NCI-H748 (cell line): ENCODE measurements around the gene PCDHGA9.
"Not testable (repeated sequence)": the region's sequence is repeated elsewhere in the genome, so short reads cannot be mapped to it uniquely, and the experiment has no call there.

Experiments
- DNase-seq: peaks from one replicate; lab custom pipeline; 2025; ENCODE audit not compliant: unreplicated experiment; lab: John Stamatoyannopoulos, UW

PCDHGA9 gene

DNA sequence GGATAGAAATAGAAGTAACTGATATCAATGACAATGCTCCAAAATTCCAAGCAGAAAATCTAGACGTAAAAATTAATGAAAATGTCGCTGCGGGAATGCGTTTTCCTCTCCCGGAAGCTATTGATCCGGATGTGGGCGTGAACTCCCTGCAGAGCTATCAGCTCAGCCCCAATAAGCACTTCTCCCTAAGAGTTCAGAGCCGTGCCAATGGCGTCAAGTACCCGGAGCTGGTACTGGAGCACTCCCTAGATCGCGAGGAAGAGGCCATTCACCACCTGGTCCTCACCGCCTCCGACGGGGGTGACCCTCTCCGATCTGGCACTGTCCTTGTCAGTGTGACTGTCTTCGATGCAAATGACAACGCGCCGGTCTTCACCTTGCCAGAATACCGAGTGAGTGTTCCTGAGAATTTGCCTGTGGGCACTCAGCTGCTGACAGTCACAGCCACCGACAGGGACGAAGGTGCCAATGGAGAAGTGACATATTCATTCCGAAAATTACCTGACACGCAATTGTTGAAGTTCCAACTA, 11.0 kb downstream of the PCDHGA9 start:
- DNase-seq: peak; percentile 50

DNA sequence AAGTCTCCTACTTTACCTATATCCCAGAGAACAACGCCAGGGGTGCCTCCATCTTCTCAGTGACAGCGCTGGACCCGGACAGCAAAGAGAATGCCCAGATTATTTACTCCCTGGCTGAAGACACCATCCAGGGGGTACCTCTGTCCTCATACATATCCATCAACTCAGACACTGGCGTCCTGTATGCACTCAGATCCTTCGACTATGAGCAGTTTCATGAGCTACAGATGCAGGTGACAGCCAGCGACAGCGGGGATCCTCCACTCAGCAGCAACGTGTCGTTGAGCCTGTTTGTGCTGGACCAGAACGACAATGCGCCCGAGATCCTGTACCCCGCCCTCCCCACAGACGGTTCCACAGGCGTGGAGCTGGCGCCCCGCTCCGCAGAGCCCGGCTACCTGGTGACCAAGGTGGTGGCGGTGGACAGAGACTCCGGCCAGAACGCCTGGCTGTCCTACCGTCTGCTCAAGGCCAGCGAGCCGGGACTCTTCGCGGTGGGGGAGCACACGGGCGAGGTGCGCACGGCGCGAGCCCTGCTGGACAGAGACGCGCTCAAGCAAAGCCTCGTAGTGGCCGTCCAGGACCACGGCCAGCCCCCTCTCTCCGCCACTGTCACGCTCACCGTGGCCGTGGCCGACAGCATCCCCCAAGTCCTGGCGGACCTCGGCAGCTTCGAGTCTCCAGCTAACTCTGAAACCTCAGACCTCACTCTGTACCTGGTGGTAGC, 12.1 kb downstream of the PCDHGA9 start:
- DNase-seq: not testable (repeated sequence)

DNA sequence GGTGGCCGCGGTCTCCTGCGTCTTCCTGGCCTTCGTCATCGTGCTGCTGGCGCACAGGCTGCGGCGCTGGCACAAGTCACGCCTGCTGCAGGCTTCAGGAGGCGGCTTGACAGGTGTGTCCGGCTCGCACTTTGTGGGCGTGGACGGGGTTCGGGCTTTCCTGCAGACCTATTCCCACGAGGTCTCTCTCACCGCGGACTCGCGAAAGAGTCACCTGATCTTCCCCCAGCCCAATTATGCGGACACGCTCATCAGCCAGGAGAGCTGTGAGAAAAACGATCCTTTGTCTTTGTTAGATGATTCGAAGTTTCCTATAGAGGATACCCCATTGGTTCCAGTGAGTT, 12.7 kb downstream of the PCDHGA9 start:
- DNase-seq: not testable (repeated sequence)

DNA sequence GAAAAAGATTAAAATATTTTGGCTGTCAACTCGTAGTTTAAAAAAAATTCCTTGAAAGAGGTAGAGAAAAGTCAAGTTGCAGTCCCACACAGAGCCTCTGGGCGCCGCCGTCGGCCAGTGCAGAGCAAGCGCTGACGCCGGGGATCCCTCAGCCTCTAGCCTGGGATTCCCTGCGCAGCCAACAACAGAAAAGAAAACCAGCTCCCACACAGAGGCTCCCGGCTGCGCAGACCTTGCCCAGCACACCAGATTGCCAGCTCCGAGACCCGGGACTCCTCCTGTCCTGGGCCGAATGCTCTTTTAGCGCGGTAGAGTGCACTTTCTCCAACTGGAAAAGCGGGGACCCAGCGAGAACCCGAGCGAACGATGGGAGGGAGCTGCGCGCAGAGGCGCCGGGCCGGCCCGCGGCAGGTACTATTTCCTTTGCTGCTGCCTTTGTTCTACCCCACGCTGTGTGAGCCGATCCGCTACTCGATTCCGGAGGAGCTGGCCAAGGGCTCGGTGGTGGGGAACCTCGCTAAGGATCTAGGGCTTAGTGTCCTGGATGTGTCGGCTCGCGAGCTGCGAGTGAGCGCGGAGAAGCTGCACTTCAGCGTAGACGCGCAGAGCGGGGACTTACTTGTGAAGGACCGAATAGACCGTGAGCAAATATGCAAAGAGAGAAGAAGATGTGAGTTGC, 15.1 kb downstream of the PCDHGA9 start, which contains the start of gene PCDHGB7:
PCDHGB7 (plus strand) TSS at position 184 of the 679 bp plus-strand sequence; CDS start at position 367, 183 bp downstream.
- DNase-seq: not testable (repeated sequence)

DNA sequence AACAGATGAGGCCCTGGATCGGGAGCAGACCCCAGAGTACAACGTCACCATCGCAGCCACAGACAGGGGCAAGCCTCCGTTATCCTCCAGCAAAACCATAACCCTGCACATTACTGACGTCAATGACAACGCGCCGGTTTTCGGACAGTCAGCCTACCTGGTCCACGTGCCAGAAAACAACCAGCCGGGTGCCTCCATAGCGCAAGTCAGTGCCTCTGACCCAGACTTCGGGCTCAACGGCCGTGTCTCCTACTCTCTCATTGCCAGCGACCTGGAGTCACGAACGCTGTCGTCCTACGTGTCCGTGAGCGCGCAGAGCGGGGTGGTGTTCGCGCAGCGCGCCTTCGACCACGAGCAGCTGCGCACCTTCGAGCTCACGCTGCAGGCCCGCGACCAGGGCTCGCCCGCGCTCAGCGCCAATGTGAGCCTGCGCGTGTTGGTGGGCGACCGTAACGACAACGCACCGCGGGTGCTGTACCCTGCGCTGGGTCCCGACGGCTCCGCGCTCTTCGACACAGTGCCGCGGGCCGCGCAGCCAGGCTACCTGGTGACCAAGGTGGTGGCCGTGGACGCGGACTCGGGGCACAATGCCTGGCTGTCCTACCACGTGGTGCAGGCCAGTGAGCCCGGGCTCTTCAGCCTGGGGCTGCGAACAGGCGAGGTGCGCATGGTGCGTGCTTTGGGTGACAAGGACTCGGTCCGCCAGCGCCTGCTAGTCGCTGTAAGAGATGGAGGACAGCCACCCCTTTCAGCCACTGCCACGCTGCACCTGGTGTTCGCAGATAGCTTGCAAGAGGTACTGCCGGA, 16.7 kb downstream of the PCDHGA9 start:
- DNase-seq: no peak

DNA sequence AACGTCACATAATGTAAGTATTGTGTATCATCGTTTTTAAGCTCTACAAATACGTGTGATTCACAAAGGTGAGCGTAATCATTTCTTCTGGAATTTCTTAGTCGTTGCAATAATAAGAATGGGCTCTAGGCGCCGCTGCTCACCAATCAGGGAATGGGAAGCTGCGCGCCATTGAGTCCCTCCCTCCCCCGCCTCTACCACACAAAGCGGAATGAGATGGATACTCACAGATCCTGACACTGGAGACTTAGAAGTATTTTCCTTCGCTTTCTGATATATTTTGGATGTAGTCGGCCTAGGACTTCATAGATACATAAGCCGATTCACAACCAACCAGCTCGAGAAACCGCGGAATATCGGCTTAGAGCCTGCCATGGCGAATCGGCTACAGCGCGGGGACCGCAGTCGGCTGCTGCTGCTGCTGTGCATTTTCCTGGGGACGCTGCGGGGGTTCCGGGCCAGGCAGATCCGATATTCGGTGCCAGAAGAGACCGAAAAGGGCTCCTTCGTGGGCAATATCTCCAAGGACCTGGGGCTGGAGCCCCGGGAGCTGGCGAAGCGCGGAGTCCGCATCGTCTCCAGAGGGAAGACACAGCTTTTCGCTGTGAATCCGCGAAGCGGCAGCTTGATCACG, 18.4 kb downstream of the PCDHGA9 start, which contains the start of gene PCDHGA11:
PCDHGA11 (plus strand) TSS at position 197 of the 634 bp plus-strand sequence; CDS start at position 374, 177 bp downstream.
- DNase-seq: no peak

DNA sequence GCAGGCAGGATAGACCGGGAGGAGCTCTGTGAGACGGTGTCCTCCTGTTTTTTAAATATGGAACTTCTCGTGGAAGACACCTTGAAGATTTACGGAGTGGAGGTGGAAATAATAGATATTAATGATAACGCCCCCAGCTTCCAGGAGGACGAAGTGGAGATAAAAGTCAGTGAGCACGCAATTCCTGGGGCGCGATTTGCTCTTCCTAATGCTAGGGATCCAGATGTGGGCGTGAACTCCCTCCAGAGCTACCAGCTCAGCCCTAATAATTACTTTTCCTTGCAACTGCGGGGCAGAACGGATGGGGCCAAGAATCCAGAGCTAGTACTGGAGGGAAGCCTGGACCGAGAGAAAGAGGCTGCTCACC, 18.9 kb downstream of the PCDHGA9 start:
- no peak for DNase-seq

DNA sequence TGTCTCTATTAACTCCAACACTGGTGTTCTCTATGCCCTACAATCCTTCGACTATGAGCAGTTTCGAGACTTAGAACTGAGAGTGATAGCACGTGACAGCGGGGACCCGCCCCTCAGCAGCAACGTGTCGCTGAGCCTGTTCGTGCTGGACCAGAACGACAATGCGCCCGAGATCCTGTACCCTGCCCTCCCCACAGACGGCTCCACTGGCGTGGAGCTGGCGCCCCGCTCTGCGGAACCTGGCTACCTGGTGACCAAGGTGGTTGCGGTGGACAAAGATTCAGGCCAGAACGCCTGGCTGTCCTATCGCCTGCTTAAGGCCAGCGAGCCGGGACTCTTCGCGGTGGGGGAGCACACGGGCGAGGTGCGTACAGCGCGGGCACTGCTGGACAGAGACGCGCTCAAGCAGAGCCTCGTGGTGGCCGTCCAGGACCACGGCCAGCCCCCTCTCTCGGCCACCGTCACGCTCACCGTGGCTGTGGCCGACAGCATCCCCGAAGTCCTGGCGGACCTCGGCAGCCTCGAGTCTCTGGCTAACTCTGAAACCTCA, 20.2 kb downstream of the PCDHGA9 start:
- DNase-seq: no peak

DNA sequence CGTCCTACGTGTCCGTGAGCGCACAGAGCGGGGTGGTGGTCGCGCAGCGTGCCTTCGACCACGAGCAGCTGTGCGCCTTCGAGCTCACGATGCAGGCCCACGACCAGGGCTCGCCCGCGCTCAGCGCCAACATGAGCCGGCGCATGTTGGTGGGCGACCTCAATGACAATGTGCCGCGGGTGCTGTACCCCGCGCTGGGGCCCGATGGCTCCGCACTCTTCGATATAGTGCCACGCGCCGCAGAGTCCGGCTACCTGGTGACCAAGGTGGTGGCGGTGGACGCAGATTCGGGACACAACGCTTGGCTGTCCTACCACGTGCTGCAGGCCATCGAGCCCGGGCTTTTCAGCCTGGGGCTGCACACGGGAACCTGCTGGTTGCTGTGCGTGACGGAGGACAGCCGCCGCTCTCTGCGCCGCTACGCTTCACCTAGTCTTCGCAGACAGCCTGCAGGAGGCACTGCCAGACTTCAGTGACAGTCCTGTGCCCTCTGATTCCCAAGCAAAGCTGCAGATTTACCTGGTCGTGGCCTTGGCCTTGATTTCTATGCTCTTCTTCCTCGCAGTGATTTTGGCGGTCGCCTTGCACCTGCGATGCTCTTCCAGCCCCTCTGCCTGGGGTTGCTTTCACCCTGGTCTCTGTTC, 25.3 kb downstream of the PCDHGA9 start:
- DNase-seq: no peak

DNA sequence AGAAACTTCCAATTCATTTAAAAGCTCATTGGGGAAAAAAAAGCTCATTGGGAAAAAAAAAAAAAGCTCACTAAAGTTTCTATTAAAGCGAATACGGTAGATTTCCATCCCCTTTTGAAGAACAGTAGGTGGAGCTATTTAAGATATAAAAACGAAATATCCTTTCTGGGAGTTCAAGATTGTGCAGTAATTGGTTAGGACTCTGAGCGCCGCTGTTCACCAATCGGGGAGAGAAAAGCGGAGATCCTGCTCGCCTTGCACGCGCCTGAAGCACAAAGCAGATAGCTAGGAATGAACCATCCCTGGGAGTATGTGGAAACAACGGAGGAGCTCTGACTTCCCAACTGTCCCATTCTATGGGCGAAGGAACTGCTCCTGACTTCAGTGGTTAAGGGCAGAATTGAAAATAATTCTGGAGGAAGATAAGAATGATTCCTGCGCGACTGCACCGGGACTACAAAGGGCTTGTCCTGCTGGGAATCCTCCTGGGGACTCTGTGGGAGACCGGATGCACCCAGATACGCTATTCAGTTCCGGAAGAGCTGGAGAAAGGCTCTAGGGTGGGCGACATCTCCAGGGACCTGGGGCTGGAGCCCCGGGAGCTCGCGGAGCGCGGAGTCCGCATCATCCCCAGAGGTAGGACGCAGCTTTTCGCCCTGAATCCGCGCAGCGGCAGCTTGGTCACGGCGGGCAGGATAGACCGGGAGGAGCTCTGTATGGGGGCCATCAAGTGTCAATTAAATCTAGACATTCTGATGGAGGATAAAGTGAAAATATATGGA, 27.9 kb downstream of the PCDHGA9 start, which contains the start of gene PCDHGA12:
PCDHGA12 (plus strand) TSS at position 176 of the 782 bp plus-strand sequence; CDS start at position 429, 253 bp downstream.
- DNase-seq: no peak

DNA sequence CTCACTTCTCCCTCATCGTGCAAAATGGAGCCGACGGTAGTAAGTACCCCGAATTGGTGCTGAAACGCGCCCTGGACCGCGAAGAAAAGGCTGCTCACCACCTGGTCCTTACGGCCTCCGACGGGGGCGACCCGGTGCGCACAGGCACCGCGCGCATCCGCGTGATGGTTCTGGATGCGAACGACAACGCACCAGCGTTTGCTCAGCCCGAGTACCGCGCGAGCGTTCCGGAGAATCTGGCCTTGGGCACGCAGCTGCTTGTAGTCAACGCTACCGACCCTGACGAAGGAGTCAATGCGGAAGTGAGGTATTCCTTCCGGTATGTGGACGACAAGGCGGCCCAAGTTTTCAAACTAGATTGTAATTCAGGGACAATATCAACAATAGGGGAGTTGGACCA, 28.7 kb downstream of the PCDHGA9 start:
- no peak for DNase-seq

DNA sequence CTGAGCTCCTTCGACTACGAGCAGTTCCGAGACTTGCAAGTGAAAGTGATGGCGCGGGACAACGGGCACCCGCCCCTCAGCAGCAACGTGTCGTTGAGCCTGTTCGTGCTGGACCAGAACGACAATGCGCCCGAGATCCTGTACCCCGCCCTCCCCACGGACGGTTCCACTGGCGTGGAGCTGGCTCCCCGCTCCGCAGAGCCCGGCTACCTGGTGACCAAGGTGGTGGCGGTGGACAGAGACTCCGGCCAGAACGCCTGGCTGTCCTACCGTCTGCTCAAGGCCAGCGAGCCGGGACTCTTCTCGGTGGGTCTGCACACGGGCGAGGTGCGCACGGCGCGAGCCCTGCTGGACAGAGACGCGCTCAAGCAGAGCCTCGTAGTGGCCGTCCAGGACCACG, 29.7 kb downstream of the PCDHGA9 start:
- DNase-seq: not testable (repeated sequence)

DNA sequence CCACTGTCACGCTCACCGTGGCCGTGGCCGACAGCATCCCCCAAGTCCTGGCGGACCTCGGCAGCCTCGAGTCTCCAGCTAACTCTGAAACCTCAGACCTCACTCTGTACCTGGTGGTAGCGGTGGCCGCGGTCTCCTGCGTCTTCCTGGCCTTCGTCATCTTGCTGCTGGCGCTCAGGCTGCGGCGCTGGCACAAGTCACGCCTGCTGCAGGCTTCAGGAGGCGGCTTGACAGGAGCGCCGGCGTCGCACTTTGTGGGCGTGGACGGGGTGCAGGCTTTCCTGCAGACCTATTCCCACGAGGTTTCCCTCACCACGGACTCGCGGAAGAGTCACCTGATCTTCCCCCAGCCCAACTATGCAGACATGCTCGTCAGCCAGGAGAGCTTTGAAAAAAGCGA, 30.1 kb downstream of the PCDHGA9 start:
- DNase-seq: not testable (repeated sequence)

DNA sequence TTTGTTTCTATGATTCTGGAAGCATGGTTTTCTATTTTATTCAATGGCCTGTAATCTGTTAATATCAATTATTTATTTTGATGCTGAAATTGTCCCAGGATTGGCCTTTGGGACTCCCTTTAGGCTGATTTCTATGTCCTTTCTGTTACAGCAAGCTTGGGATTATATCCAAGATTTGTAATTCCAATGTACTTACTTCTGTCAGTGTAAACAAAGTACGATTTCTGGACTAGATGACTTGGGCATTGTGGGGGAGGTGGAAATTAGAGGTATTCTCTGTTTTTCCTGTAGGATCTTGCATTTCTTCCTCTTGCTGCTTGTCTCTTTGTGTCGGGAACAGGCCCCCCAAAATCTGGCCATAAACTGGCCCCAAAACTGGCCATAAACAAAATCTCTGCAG, 31.4 kb downstream of the PCDHGA9 start:
- DNase-seq: no peak

DNA sequence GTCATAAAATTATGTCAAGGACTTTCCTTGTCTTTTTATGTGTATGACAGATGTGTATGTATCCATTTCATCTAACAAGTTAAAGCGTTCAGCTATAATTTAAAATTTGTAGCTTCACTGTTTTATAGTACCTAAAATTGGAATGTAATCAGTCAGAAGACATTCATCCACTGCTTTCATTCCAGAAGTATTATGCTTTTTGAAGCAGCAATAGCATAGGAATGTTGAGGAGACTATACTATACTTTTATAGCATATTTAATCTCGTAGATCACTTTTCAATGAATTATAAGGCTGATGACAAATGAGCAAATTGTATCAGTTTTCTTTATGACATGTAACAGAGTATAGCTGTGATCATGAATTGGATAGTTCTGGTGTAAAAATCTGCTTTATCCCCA, 34.6 kb downstream of the PCDHGA9 start:
- no peak for DNase-seq

DNA sequence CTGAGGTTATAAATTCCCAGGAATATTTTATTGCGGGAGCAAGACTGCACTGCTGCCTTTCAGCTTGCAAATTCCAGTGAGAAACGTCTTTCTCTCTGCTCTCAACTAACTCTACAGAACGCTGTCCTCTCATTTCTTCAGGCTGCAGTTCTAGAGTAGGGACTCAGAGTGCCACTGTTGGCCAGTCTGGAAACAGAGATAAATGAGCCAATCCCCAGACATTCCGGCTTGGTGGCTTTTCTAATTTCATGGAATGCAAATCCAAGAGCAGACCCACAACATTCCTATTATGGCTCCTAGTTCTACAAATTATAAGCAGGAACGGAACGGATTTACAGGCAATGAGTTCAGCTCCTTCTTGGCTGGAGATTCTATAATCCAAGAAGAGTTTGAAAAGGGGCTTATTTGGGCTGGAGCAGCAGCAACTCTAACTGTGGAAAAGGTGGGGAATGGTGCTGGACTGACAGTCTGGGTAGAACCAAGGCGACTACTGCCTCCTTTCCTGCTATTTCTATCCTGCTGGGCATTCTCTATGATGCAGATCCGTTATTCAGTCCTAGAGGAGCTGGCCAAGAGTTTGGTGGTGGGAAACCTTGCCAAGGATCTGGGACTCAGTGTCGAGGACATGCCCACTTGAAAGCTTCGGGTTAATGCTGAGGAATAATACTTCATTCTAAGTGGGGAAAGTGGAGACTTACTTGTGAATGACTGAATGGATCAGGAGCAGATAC, 37.0 kb downstream of the PCDHGA9 start:
- no peak for DNase-seq

DNA sequence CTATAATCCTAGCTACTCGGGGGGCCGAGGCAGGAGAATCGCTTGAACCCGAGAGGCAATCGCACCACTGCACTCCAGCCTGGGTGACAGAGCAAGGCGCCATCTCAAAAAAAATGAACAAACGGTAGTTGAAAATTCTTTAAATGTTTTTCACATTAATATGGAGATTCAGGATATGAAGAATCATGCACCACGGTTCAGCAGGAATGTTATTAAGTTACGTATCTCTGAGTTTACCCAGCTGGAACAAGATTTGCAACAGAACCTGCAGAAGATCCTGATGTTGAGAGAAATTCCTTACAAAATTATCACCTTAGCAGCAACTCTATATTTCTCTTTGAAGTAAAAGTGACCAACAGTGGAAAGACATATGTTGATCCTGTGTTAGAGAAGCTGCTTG, 37.8 kb downstream of the PCDHGA9 start:
- DNase-seq: no peak

DNA sequence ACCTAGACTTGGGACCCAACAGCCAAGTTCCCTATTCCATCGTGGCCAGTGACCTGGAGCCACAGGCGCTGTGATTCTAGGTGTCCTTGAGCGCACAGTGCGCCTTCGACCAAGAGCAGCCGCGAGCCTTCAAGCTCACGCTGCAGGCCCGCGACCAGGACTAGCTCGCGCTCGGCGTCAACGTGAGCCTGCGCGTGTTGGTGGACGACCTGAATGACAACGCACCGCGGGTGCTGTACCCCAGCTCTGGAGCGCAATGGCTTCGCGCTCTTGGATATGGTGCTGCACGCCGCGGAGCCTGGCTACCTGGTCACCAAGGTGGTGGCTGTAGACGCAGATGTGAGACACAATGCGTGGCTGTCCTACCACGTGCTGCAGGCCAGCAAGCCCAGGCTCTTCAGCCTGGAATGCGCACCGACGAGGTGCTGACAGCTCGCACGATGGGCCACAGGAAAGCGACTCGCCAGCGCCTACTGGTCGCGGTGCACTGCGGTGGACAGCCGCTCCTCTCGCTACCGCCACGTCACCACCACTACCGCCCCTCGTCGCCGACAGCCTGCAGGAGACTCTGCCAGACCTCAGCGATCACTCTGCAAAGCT, 39.1 kb downstream of the PCDHGA9 start:
- no peak for DNase-seq
